NCI-H2029 treated with DMSO at 0.1 percent for 48 hours (cell line): Measurements from ENCODE around the gene ZNF224.
"Not testable (repeated sequence)": the region's sequence is repeated elsewhere in the genome, so short reads cannot be mapped to it uniquely, and the experiment has no call there.

ENCODE experiments used
- DNase-seq: peaks from one replicate; lab custom pipeline; 2025; lab: John Stamatoyannopoulos, UW

Gene ZNF224

GRCh38 chr19:44093931-44094765 is at the start of gene ZNF224:
Gene ZNF224 (plus strand): TSS chr19:44094361. CDS start chr19:44097874, 3,513 bp downstream.
- peak; percentile 91 for DNase-seq

GRCh38 chr19:44050740-44051649 is 43.2 kb upstream of the ZNF224 start:
- peak; percentile 66 for DNase-seq

- DNase-seq: peak; percentile 96
Measured at GRCh38 chr19:44051650-44052402, 42.3 kb upstream of the ZNF224 start, which contains the start of gene ZNF223. Gene ZNF223 (plus strand): TSS chr19:44052036. CDS start chr19:44055177, 3,141 bp downstream.

- no peak for DNase-seq
Measured at GRCh38 chr19:44055870-44056269, 38.3 kb upstream of the ZNF224 start.

GRCh38 chr19:44059229-44059628 is 34.9 kb upstream of the ZNF224 start:
- DNase-seq: no peak

- DNase-seq: no peak
Measured at GRCh38 chr19:44061038-44061437, 33.1 kb upstream of the ZNF224 start.

GRCh38 chr19:44066305-44066704 is 27.9 kb upstream of the ZNF224 start:
- DNase-seq: no peak

GRCh38 chr19:44069415-44069814 is 24.7 kb upstream of the ZNF224 start:
- no peak for DNase-seq

- DNase-seq: peak; percentile 73
Measured at GRCh38 chr19:44071824-44072542, 22.2 kb upstream of the ZNF224 start, which contains the start of gene ZNF284. Gene ZNF284 (plus strand): TSS chr19:44072159. CDS start chr19:44076390, 4,231 bp downstream.

- DNase-seq: no peak
Measured at GRCh38 chr19:44072543-44073401, 21.4 kb upstream of the ZNF224 start.

- no peak for DNase-seq
Measured at GRCh38 chr19:44076325-44076724, 17.8 kb upstream of the ZNF224 start.

GRCh38 chr19:44092108-44092507 is 2.1 kb upstream of the ZNF224 start:
- DNase-seq: no peak

GRCh38 chr19:44107751-44108150 is 13.6 kb downstream of the ZNF224 start:
- no peak for DNase-seq

GRCh38 chr19:44109458-44109857 is 15.3 kb downstream of the ZNF224 start:
- DNase-seq: no peak

GRCh38 chr19:44111910-44112463 is 17.8 kb downstream of the ZNF224 start:
- no peak for DNase-seq

- DNase-seq: no peak
Measured at GRCh38 chr19:44112802-44113137, 18.6 kb downstream of the ZNF224 start.

GRCh38 chr19:44113138-44113783 is 19.1 kb downstream of the ZNF224 start, which contains the start of gene ZNF225:
Gene ZNF225 (plus strand): TSS chr19:44113399. CDS start chr19:44115828, 2,429 bp downstream.
- peak; percentile 88 for DNase-seq

GRCh38 chr19:44113784-44114390 is 19.7 kb downstream of the ZNF224 start:
- no peak for DNase-seq

GRCh38 chr19:44121162-44121561 is 27.0 kb downstream of the ZNF224 start:
- not testable (repeated sequence) for DNase-seq
